A549 (cell line): ENCODE results near the gene SOX15. TPM values are rescaled to one million over a fixed set of nuclear protein-coding genes. Genes with fewer than 3 reads are reported as not detected.

Experiments
- ATAC-seq, 2 experiments: fragments of 200-7000 bp in 1 of 2; fragments of >200 bp in 1 of 2; cut with Nextera tagmentation in 1 of 2; cut with Tn5 transposase in 1 of 2; 3 replicates each; pipeline versions ENCODE4 v1.8.0 to v1.9.1; 2018 to 2020; ENCODE audit warnings: mild to moderate bottlenecking in 1 of 2, moderate library complexity in 1 of 2
- CTCF ChIA-PET: fragments of 300-600 bp; sonication (Branson Sonifier 250); formaldehyde crosslinking; extraction: SDS; loops from one replicate; lab custom pipeline; 2021; ENCODE audit warnings: antibody characterized with exemption, inconsistent platforms; lab: Yijun Ruan, JAX
- POLR2A ChIA-PET: fragments of 350-600 bp; formaldehyde crosslinking; extraction: SDS; loops from one replicate; lab custom pipeline; 2021; ENCODE audit warnings: antibody characterized with exemption, inconsistent platforms; lab: Yijun Ruan, JAX
- DNase-seq, 2 experiments: peaks; one replicate each; pipeline versions ENCODE4 v3.0.0 to v3.0.0-alpha.2; 2011 to 2016; ENCODE audit warnings: low read depth in 1 of 2, low spot score in 1 of 2
- FAIRE-seq: peaks from 2 replicates; lab custom pipeline; 2011; peaks lifted over from hg19 to GRCh38; lab: Jason Lieb, UNC
- H3K27ac ChIP-seq, 2 experiments: fragments of >200 bp; sonication (Bioruptor Twin); formaldehyde crosslinking; 3 replicates each; pipeline ENCODE4 v1.5.1; 2016 to 2017
- H3K4me1 ChIP-seq: fragments of >200 bp; sonication (Bioruptor Twin); formaldehyde crosslinking; 3 replicates; pipeline ENCODE4 v1.6.1; 2016
- H3K4me2 ChIP-seq: fragments of >200 bp; sonication (Bioruptor Twin); formaldehyde crosslinking; 3 replicates; pipeline ENCODE4 v1.6.1; 2016
- H3K4me3 ChIP-seq: fragments of >200 bp; sonication (Bioruptor Twin); formaldehyde crosslinking; 3 replicates; pipeline ENCODE4 v1.5.1; 2016
- H3K9me3 ChIP-seq: fragments of >200 bp; sonication (Bioruptor Twin); formaldehyde crosslinking; 3 replicates; pipeline ENCODE4 v1.6.1; 2016
- CEBPB ChIP-seq, 2 experiments: fragments of >200 bp in 1 of 2; sonication (Bioruptor Twin) in 1 of 2; formaldehyde crosslinking in 1 of 2; IDR thresholded peaks; 2 replicates each; pipeline ENCODE4 v1.6.1; 2012 to 2016
- CHD2 ChIP-seq: fragments of 150-350 bp; IDR thresholded peaks from 2 replicates; pipeline ENCODE4 v1.6.1; 2014; ENCODE audit warnings: low read length; ENCODE audit not compliant: partially characterized antibody
- CHD4 ChIP-seq: fragments of 200-600 bp; sonication (generic); IDR thresholded peaks from 2 replicates; pipeline ENCODE4 v1.6.1; 2016; ENCODE audit warnings: antibody characterized with exemption, mild to moderate bottlenecking, borderline replicate concordance
- EHF ChIP-seq: fragments of 250-450 bp; sonication (Bioruptor Pico); IDR thresholded peaks from 2 replicates; pipeline ENCODE4 v1.5.0; 2020; ENCODE audit warnings: mild to moderate bottlenecking
- EHMT2 ChIP-seq: fragments of 200-600 bp; sonication (generic); IDR thresholded peaks from 2 replicates; pipeline ENCODE4 v1.6.1; 2016; ENCODE audit warnings: antibody characterized with exemption, low read depth, mild to moderate bottlenecking, moderate library complexity
- ELK1 ChIP-seq: fragments of 150-350 bp; IDR thresholded peaks from 2 replicates; pipeline ENCODE4 v1.6.1; 2014; ENCODE audit warnings: low read depth, mild to moderate bottlenecking, low read length
- EP300 ChIP-seq, 2 experiments: fragments of >200 bp; sonication (Bioruptor Twin); formaldehyde crosslinking; IDR thresholded peaks; 2 replicates in 1 of 2; 3 replicates in 1 of 2; pipeline ENCODE4 v1.6.1; 2016 to 2017
- FOSB ChIP-seq: fragments of 250-450 bp; sonication (Bioruptor Pico); IDR thresholded peaks from 2 replicates; pipeline ENCODE4 v1.5.0; 2020; ENCODE audit warnings: mild to moderate bottlenecking, moderate library complexity
- FOSL2 ChIP-seq, 2 experiments: fragments of 450-650 bp in 1 of 2; fragments of >200 bp in 1 of 2; sonication (Bioruptor Twin) in 1 of 2; formaldehyde crosslinking; IDR thresholded peaks; 2 replicates each; pipeline versions ENCODE4 v1.5.0 to v1.6.1; 2016 to 2020; ENCODE audit warnings: mild to moderate bottlenecking in 1 of 2, moderate library complexity in 1 of 2
- FOXS1 ChIP-seq: fragments of 250-450 bp; sonication (Bioruptor Pico); IDR thresholded peaks from 2 replicates; pipeline ENCODE4 v1.5.0; 2020; ENCODE audit warnings: mild to moderate bottlenecking, moderate library complexity
- GATA3 ChIP-seq: IDR thresholded peaks from 2 replicates; pipeline ENCODE4 v1.6.1; 2012; ENCODE audit warnings: borderline replicate concordance
- HOXB5 ChIP-seq: fragments of 250-450 bp; sonication (Bioruptor Pico); IDR thresholded peaks from 2 replicates; pipeline ENCODE4 v1.5.0; 2020; ENCODE audit warnings: mild to moderate bottlenecking, moderate library complexity
- JUN ChIP-seq, 2 experiments: fragments of >200 bp; sonication (Bioruptor Twin); formaldehyde crosslinking; IDR thresholded peaks; 2 replicates in 1 of 2; 3 replicates in 1 of 2; pipeline ENCODE4 v1.6.1; 2016 to 2017
- KDM1A ChIP-seq: fragments of 200-600 bp; sonication (generic); IDR thresholded peaks from 2 replicates; pipeline ENCODE4 v1.6.1; 2016; ENCODE audit warnings: low read depth, mild to moderate bottlenecking
- MAFK ChIP-seq: fragments of 450-650 bp; IDR thresholded peaks from 2 replicates; pipeline ENCODE4 v1.6.1; 2014; ENCODE audit not compliant: partially characterized antibody
- MAZ ChIP-seq: fragments of 150-350 bp; IDR thresholded peaks from 2 replicates; pipeline ENCODE4 v1.6.1; 2014; ENCODE audit warnings: antibody characterized with exemption, low read depth, low read length, borderline replicate concordance
- NPAS2 ChIP-seq: fragments of 250-450 bp; sonication (Bioruptor Pico); IDR thresholded peaks from 2 replicates; pipeline ENCODE4 v1.8.0; 2022; ENCODE audit warnings: mild to moderate bottlenecking, moderate library complexity, borderline replicate concordance
- NR3C1 ChIP-seq: fragments of >200 bp; sonication (Bioruptor Twin); formaldehyde crosslinking; IDR thresholded peaks from 3 replicates; pipeline ENCODE4 v1.6.1; 2017
- PHF8 ChIP-seq: fragments of 200-600 bp; sonication (generic); IDR thresholded peaks from 2 replicates; pipeline ENCODE4 v1.6.1; 2016; ENCODE audit warnings: low read depth, mild to moderate bottlenecking, antibody characterized with exemption, moderate library complexity, borderline replicate concordance
- POLR2AphosphoS2 ChIP-seq: conservative IDR thresholded peaks from 2 replicates; pipeline ENCODE4 v1.6.1; 2012; ENCODE audit warnings: low read length, improper control_type of control experiment, inconsistent platforms
- RARB ChIP-seq: fragments of 250-450 bp; sonication (Bioruptor Pico); IDR thresholded peaks from 2 replicates; pipeline ENCODE4 v1.8.0; 2021; ENCODE audit warnings: mild to moderate bottlenecking, moderate library complexity
- RCOR1 ChIP-seq: fragments of 150-350 bp; IDR thresholded peaks from 2 replicates; pipeline ENCODE4 v1.6.1; 2014; ENCODE audit warnings: antibody characterized with exemption, low read length, low read depth
- REST ChIP-seq: fragments of 200-600 bp; sonication (generic); IDR thresholded peaks from 2 replicates; pipeline ENCODE4 v1.6.1; 2016; ENCODE audit warnings: antibody characterized with exemption, mild to moderate bottlenecking, moderate library complexity
- SMC3 ChIP-seq: fragments of >200 bp; sonication (Bioruptor Twin); formaldehyde crosslinking; IDR thresholded peaks from 3 replicates; pipeline ENCODE4 v1.6.1; 2018; ENCODE audit warnings: inconsistent platforms
- SREBF2 ChIP-seq: fragments of 450-650 bp; IDR thresholded peaks from 2 replicates; pipeline ENCODE4 v1.6.1; 2014; ENCODE audit warnings: mild to moderate bottlenecking, moderate library complexity
- TFCP2L1 ChIP-seq: fragments of 250-450 bp; sonication (Bioruptor Pico); IDR thresholded peaks from 2 replicates; pipeline ENCODE4 v1.5.0; 2021; ENCODE audit warnings: mild to moderate bottlenecking
- TP53 ChIP-seq: fragments of 250-450 bp; sonication (Bioruptor Pico); IDR thresholded peaks from 2 replicates; pipeline ENCODE4 v1.5.0; 2021; ENCODE audit warnings: mild to moderate bottlenecking, moderate library complexity
- ZFP36 ChIP-seq: fragments of 450-650 bp; IDR thresholded peaks from 2 replicates; pipeline ENCODE4 v1.6.1; 2014; ENCODE audit warnings: borderline replicate concordance; ENCODE audit not compliant: partially characterized antibody
- ZSCAN20 ChIP-seq: fragments of 250-450 bp; sonication (Bioruptor Pico); IDR thresholded peaks from 2 replicates; pipeline ENCODE4 v1.8.0; 2022; ENCODE audit warnings: mild to moderate bottlenecking, moderate library complexity
- WGBS: methylation state at CpG from one replicate; pipeline ENCODE4 v1.1.6; 2017; ENCODE audit errors: missing lambda C conversion rate; 5-methylcytosine and 5-hydroxymethylcytosine counted together
- polyA plus RNA-seq, 4 experiments: library from polyadenylated mRNA; depleted of rRNA in 3 of 4; stranded (reverse); fragments of >200 nt; fragmentation: RNase III in 1 of 4; extraction: RNeasy Plus Mini Kit Qiagen cat#74134 plus additional on column Dnase treatment in 1 of 4; gene quantifications; 2 replicates in 3 of 4; 3 replicates in 1 of 4; pipeline ENCODE4 v1.2.3, GENCODE V29; 2011 to 2017
- TF ChIP-seq, protein P1 (sequence below): fragments of 250-450 bp; sonication (Bioruptor Pico); IDR thresholded peaks from 2 replicates; pipeline ENCODE4 v1.5.0; 2021; ENCODE audit warnings: mild to moderate bottlenecking, moderate library complexity, borderline replicate concordance
- TF ChIP-seq, protein P2 (sequence below): IDR thresholded peaks from 2 replicates; pipeline ENCODE4 v1.6.1; 2012; ENCODE audit warnings: low read depth, borderline replicate concordance
- TF ChIP-seq, protein P3 (sequence below): IDR thresholded peaks from 2 replicates; pipeline ENCODE4 v1.6.1; 2012

The SOX15 gene
- polyA plus RNA-seq, 2 of the 4 experiments (the other 2 are of a cell fraction), result 0.05 to 0.19 TPM

GRCh38 chr17:7579001-7579833 is 10.7 kb downstream of the SOX15 start, which contains the start of gene CD68:
Gene CD68 (plus strand): TSS chr17:7579638. CDS start chr17:7579678, 40 bp downstream.
- ChIA-PET POLR2A (interaction anchor here (0.9 to 2.9 kb wide), 9 partner anchors 10 to 111 kb away, joined by 3 to 30 read pairs (median 5); partner anchors contain the start of genes FXR2, POLR2A, SAT2 and SOX15), CTCF (interaction anchor here (0.7 to 12.1 kb wide), 7 partner anchors 11 to 138 kb away, joined by 3 to 184 read pairs (median 8); partner anchors contain the start of genes DNAH2, FXR2, SOX15 and TP53)
- H3K4me3 ChIP-seq, result no peak within 1 kb of the TSS
- peak within 1 kb of the TSS; percentile 64 to 79 for H3K27ac ChIP-seq
- H3K4me2 ChIP-seq, result peak within 1 kb of the TSS; percentile 48
- no peaks in the 10 kb centered on the region for H3K9me3 ChIP-seq
- 15% methylated on average over 7 of the region's 7 CpGs for WGBS
- ATAC-seq, result peak; percentile 59 to 73
- peaks cover 80% of the 10 kb centered on the region for H3K4me1 ChIP-seq
- FAIRE-seq, result peak; percentile 43
- peak; percentile 88 to 97 for DNase-seq
- TF ChIP-seq TFCP2L1 (peak; percentile 99), REST (peak; percentile 22), JUN (IDR thresholded peaks at IDR 0.05) (peak; percentile 95 to 98), CHD4 (no peak), ZSCAN20 (no peak), RARB (peak; percentile 98), TP53 (peak; percentile 96), EHMT2 (no peak), NPAS2 (CRISPR knock-in tag) (no peak; the same call in 1 of the 2 replicates), SREBF2 (no peak), POLR2AphosphoS2 (peak; percentile 100; the same call in 1 of the 2 replicates), CEBPB (IDR thresholded peaks at IDR 0.05) (peak; percentile 49 to 79; a peak in 3 of 4 replicates), FOSB (peak; percentile 98), HOXB5 (CRISPR knock-in tag) (peak; percentile 67; the same call in 1 of the 2 replicates), FOXS1 (CRISPR knock-in tag) (no peak), ZFP36 (no peak), KDM1A (no peak), EP300 (IDR thresholded peaks at IDR 0.05) (0 out of 5 replicates have a peak, but pooled peaks of 1 of the 2 experiments have one; percentile 32), FOSL2 (IDR thresholded peaks at IDR 0.05) (no peak), FOSL2 (CRISPR knock-in tag; IDR thresholded peaks at IDR 0.05) (peak; percentile 85), NR3C1 (no peak), EHF (peak; percentile 87), MAFK (peak; percentile 72), RCOR1 (no peak), GATA3 (peak; percentile 49; the same call in 1 of the 2 replicates), SMC3 (no peak; the same call in 2 of the 3 replicates), ELK1 (no peak), PHF8 (no peak), MAZ (0 out of 2 replicates have a peak, but pooled peaks have one; percentile 10), CHD2 (peak; percentile 70)
- TF ChIP-seq, protein P1, sequence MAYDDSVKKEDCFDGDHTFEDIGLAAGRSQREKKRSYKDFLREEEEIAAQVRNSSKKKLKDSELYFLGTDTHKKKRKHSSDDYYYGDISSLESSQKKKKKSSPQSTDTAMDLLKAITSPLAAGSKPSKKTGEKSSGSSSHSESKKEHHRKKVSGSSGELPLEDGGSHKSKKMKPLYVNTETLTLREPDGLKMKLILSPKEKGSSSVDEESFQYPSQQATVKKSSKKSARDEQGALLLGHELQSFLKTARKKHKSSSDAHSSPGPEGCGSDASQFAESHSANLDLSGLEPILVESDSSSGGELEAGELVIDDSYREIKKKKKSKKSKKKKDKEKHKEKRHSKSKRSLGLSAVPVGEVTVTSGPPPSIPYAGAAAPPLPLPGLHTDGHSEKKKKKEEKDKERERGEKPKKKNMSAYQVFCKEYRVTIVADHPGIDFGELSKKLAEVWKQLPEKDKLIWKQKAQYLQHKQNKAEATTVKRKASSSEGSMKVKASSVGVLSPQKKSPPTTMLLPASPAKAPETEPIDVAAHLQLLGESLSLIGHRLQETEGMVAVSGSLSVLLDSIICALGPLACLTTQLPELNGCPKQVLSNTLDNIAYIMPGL (CRISPR knock-in tag), result peak; percentile 81; the same call in 1 of the 2 replicates
- TF ChIP-seq, protein P2, sequence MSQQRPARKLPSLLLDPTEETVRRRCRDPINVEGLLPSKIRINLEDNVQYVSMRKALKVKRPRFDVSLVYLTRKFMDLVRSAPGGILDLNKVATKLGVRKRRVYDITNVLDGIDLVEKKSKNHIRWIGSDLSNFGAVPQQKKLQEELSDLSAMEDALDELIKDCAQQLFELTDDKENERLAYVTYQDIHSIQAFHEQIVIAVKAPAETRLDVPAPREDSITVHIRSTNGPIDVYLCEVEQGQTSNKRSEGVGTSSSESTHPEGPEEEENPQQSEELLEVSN, result peak; percentile 31; the same call in 1 of the 2 replicates
- TF ChIP-seq, protein P3, sequence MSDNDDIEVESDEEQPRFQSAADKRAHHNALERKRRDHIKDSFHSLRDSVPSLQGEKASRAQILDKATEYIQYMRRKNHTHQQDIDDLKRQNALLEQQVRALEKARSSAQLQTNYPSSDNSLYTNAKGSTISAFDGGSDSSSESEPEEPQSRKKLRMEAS, result peak; percentile 85
